Mesenchymal stem cell (in vitro differentiated cells and primary cell): ENCODE data around the gene ZGPAT.
"Not testable (repeated sequence)": the region's sequence is repeated elsewhere in the genome, so short reads cannot be mapped to it uniquely, and the experiment has no call there.

Source experiments
- DNase-seq: peaks from one replicate; pipeline ENCODE4 v3.0.0-alpha.2; 2013
- H2AFZ ChIP-seq: one replicate; pipeline ENCODE4 v1.6.1; 2013; ENCODE audit warnings: low read depth, mild to moderate bottlenecking, control low read depth, inconsistent platforms, low read length, moderate library complexity
- H2AK5ac ChIP-seq: 2 replicates; pipeline ENCODE4 v1.6.1; 2013; ENCODE audit warnings: low read length, moderate library complexity, mild to moderate bottlenecking, inconsistent platforms; ENCODE audit not compliant: severe bottlenecking
- H2BK120ac ChIP-seq: one replicate; pipeline ENCODE4 v1.6.1; 2013; ENCODE audit warnings: low read depth, mild to moderate bottlenecking, inconsistent platforms, low read length, moderate library complexity
- H2BK12ac ChIP-seq, 2 experiments: one replicate each; pipeline ENCODE4 v1.6.1; 2013; ENCODE audit warnings: inconsistent platforms in 2 of 2, low read length in 2 of 2, mild to moderate bottlenecking in 2 of 2, moderate library complexity in 2 of 2, control low read depth in 1 of 2
- H2BK15ac ChIP-seq: one replicate; pipeline ENCODE4 v1.6.1; 2013; ENCODE audit warnings: mild to moderate bottlenecking, low read depth, inconsistent platforms; ENCODE audit not compliant: poor library complexity, severe bottlenecking
- H2BK5ac ChIP-seq: 2 replicates; pipeline ENCODE4 v1.6.1; 2013; ENCODE audit warnings: low read depth, mild to moderate bottlenecking, low read length, control low read depth, inconsistent platforms; ENCODE audit not compliant: poor library complexity, severe bottlenecking
- H3K14ac ChIP-seq, 2 experiments: one replicate each; pipeline ENCODE4 v1.6.1; 2013; ENCODE audit warnings: inconsistent platforms in 2 of 2, low read length in 2 of 2, control low read depth in 1 of 2, mild to moderate bottlenecking in 1 of 2, moderate library complexity in 1 of 2
- H3K18ac ChIP-seq, 2 experiments: one replicate each; pipeline ENCODE4 v1.6.1; 2013; ENCODE audit warnings: inconsistent platforms in 2 of 2, low read length in 2 of 2, control low read depth in 1 of 2, low read depth in 1 of 2, mild to moderate bottlenecking in 1 of 2
- H3K23ac ChIP-seq, 2 experiments: one replicate each; pipeline ENCODE4 v1.6.1; 2013; ENCODE audit warnings: inconsistent platforms in 2 of 2, low read length in 2 of 2, mild to moderate bottlenecking in 2 of 2, moderate library complexity in 2 of 2, control low read depth in 1 of 2
- H3K27ac ChIP-seq: 2 replicates; pipeline ENCODE4 v1.5.1; 2013; ENCODE audit warnings: mild to moderate bottlenecking, moderate library complexity, low read length, control low read depth, inconsistent platforms; ENCODE audit not compliant: poor library complexity, severe bottlenecking
- H3K27me3 ChIP-seq, 2 experiments: 2 replicates each; pipeline versions ENCODE4 v1.6.1 to v1.7.0; 2013; ENCODE audit warnings: low read length in 2 of 2, mild to moderate bottlenecking in 2 of 2, moderate library complexity in 2 of 2, control low read depth in 1 of 2, inconsistent platforms in 1 of 2; ENCODE audit not compliant: control insufficient read depth in 1 of 2, insufficient read depth in 1 of 2
- H3K36me3 ChIP-seq, 2 experiments: 2 replicates each; pipeline versions ENCODE4 v1.6.1 to v1.7.0; 2013; ENCODE audit warnings: low read length in 2 of 2, control low read depth in 1 of 2, inconsistent platforms in 1 of 2, low read depth in 1 of 2, mild to moderate bottlenecking in 1 of 2; ENCODE audit not compliant: insufficient read depth in 2 of 2, control insufficient read depth in 1 of 2
- H3K4ac ChIP-seq, 2 experiments: one replicate each; pipeline ENCODE4 v1.6.1; 2013; ENCODE audit warnings: inconsistent platforms in 2 of 2, low read length in 2 of 2, mild to moderate bottlenecking in 2 of 2, moderate library complexity in 2 of 2, control low read depth in 1 of 2, low read depth in 1 of 2
- H3K4me1 ChIP-seq: 2 replicates; pipeline ENCODE4 v1.6.1; 2013; ENCODE audit warnings: low read depth, low read length, control low read depth; ENCODE audit not compliant: control insufficient read depth, insufficient read depth
- H3K4me2 ChIP-seq: 2 replicates; pipeline ENCODE4 v1.6.1; 2013; ENCODE audit warnings: low read length, mild to moderate bottlenecking, inconsistent platforms; ENCODE audit not compliant: poor library complexity, severe bottlenecking
- H3K4me3 ChIP-seq, 2 experiments: 2 replicates each; pipeline versions ENCODE4 v1.5.1 to v1.7.0; 2013; ENCODE audit warnings: low read length in 2 of 2, mild to moderate bottlenecking in 2 of 2, control low read depth in 1 of 2, low read depth in 1 of 2; ENCODE audit not compliant: insufficient read depth in 1 of 2
- H3K79me1 ChIP-seq: replicated peaks from 2 replicates; pipeline ENCODE4 v1.6.1; 2013; ENCODE audit warnings: mild to moderate bottlenecking, control low read depth, low read length, inconsistent platforms; ENCODE audit not compliant: poor library complexity, severe bottlenecking
- H3K9ac ChIP-seq: 2 replicates; pipeline ENCODE4 v1.7.0; 2013; ENCODE audit warnings: mild to moderate bottlenecking, low read length, moderate library complexity
- H3K9me3 ChIP-seq: 2 replicates; pipeline ENCODE4 v1.7.0; 2013; ENCODE audit warnings: mild to moderate bottlenecking, low read length; ENCODE audit not compliant: control insufficient read depth
- H4K8ac ChIP-seq: one replicate; pipeline ENCODE4 v1.6.1; 2013; ENCODE audit warnings: inconsistent platforms, mild to moderate bottlenecking, low read length, moderate library complexity
- H4K91ac ChIP-seq: one replicate; pipeline ENCODE4 v1.6.1; 2013; ENCODE audit warnings: mild to moderate bottlenecking, low read length, inconsistent platforms
- WGBS: methylation state at CpG from one replicate; pipeline ENCODE4 v1.1.7; 2013; ENCODE audit warnings: mixed read lengths; 5-methylcytosine and 5-hydroxymethylcytosine counted together

The ZGPAT gene

DNA sequence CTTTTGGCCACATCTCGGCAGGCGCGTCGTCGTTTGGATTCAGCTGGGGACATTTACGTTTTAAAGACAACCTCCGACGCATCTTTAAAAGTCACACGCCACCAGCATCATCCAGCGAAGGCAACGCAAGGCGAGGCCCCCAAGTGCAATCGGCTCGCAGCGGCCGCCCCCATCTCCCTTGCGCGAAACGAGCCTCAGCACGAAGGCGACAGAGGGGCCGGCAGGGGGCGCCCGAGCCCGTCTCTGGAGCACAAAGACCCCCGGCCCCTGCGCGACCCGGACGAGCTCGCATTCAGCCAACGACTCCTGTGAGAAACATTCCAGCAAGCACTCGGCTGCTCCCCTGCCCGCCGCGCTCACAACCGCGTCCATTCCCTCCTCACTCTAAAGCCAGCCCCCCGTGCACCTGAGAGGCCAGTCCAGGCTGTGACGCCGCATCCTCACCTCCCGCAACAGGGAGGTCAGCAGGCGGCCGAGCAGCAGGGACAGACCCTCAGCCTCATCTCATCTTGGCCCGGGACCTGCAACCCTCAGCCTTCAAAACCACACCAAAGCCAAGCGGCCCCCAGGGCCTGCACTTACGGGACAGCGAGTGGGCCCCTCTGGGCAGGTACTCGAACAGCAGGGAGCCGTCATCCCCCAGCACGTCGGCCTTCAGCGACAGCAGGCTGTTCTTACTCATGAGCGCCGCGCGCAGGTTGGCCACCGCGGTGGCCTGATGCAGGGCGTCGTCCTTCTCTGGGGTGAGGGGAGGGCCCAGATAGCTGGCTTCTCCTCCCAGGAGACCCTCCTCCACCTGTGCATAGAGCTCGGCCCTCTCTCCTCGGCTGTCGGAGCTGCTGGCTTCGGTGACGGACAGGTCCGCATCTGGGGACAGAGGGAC lies 67.5 kb downstream of the ZGPAT start:
- Histone ChIP-seq H3K4ac (peak overlapping the region in 1 of 2 experiments; percentile 50), H3K4me1 (peaks cover 25% of the 10 kb centered on the region), H3K27me3 (peaks cover 0 to 24% of the 10 kb centered on the region in 2 experiments), H4K8ac (peak overlapping the region; percentile 71), H3K14ac (peak overlapping the region in 1 of 2 experiments; percentile 83), H2AFZ (peak overlapping the region; percentile 43), H3K9ac (peak overlapping the region; percentile 51), H2BK12ac (peak overlapping the region in 1 of 2 experiments; percentile 49), H3K4me2 (peak overlapping the region; percentile 59), H4K91ac (peak overlapping the region; percentile 73), H3K79me1 (peaks cover 57% of the 10 kb centered on the region), H3K4me3 (peak overlapping the region in 1 of 2 experiments; percentile 72), H2AK5ac (no peak overlapping the region), H3K18ac (peak overlapping the region in 1 of 2 experiments; percentile 4), H2BK120ac (no peak overlapping the region), H2BK5ac (no peak overlapping the region), H2BK15ac (no peak overlapping the region), H3K23ac (peak overlapping the region in 1 of 2 experiments; percentile 42), H3K9me3 (no peaks in the 10 kb centered on the region), H3K36me3 (peaks cover 0 to 26% of the 10 kb centered on the region in 2 experiments), H3K27ac (no peak overlapping the region)
- peak; percentile 45 for DNase-seq
- WGBS: 23% methylated on average over 67 of the region's 67 CpGs

DNA sequence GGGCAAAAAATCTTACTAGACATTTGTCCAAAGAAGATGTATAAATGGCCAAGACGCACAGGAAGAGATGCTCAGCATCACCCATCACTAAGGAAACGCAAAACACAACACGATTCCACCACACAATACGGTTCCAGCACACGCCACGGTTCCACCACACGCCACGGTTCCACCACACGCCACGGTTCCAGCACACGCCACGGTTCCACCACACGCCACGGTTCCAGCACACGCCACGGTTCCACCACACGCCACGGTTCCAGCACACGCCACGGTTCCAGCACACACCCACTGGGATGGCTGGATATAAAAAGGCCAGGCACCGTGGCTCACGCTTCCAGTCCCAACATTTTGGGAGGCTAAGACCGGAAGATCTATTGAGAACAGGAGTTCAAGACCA lies 69.0 kb downstream of the ZGPAT start:
- not testable (repeated sequence) for DNase-seq, H2AFZ ChIP-seq, H2BK120ac ChIP-seq, H3K4ac ChIP-seq, H3K9me3 ChIP-seq, H2BK5ac ChIP-seq, H3K18ac ChIP-seq, H3K23ac ChIP-seq, H3K27ac ChIP-seq, H2BK15ac ChIP-seq, H3K9ac ChIP-seq, H2BK12ac ChIP-seq, H3K4me3 ChIP-seq, H3K4me2 ChIP-seq, H4K91ac ChIP-seq, H2AK5ac ChIP-seq, H4K8ac ChIP-seq, H3K14ac ChIP-seq
- Histone ChIP-seq H3K79me1 (peaks cover 43% of the 10 kb centered on the region), H3K27me3 (peaks cover 0 to 24% of the 10 kb centered on the region in 2 experiments), H3K36me3 (peaks cover 0 to 14% of the 10 kb centered on the region in 2 experiments), H3K4me1 (peaks cover 25% of the 10 kb centered on the region)
- 97% methylated on average over 23 of the region's 23 CpGs for WGBS

DNA sequence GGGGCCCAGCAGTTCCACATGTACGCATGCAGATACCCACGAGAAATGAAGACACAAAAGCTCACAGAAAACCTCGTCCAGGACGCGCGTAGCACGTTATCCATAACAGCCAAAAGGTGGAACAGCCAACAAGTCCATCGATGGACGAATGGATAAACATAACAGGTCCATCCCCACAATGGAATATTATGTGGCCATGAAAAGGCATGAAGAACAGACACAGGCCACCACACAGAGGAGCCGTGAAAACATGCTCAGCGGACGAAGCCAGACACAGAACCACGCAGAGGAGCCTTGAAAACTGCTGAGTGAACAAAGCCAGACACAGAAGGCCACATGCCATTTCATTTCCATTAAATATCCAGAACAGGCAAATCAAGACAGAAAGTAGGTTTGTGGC lies 69.8 kb downstream of the ZGPAT start:
- H3K4ac ChIP-seq: no peak overlapping the region
- no peak overlapping the region for H2BK120ac ChIP-seq
- no peak overlapping the region for H3K14ac ChIP-seq
- 95% methylated on average over 12 of the region's 13 CpGs for WGBS
- no peak for DNase-seq
- H4K8ac ChIP-seq: no peak overlapping the region
- no peak overlapping the region for H2BK5ac ChIP-seq
- no peak overlapping the region for H3K27ac ChIP-seq
- no peak overlapping the region for H2AK5ac ChIP-seq
- H3K4me3 ChIP-seq: no peak overlapping the region
- H2BK12ac ChIP-seq: peak overlapping the region in 1 of 2 experiments; percentile 30
- H3K18ac ChIP-seq: no peak overlapping the region
- H3K4me1 ChIP-seq: peaks cover 25% of the 10 kb centered on the region
- H3K4me2 ChIP-seq: no peak overlapping the region
- no peak overlapping the region for H2BK15ac ChIP-seq
- H2AFZ ChIP-seq: no peak overlapping the region
- peaks cover 0 to 15% of the 10 kb centered on the region in 2 experiments for H3K36me3 ChIP-seq
- H4K91ac ChIP-seq: no peak overlapping the region
- peaks cover 45% of the 10 kb centered on the region for H3K79me1 ChIP-seq
- H3K9me3 ChIP-seq: no peaks in the 10 kb centered on the region
- H3K9ac ChIP-seq: no peak overlapping the region
- peaks cover 0 to 24% of the 10 kb centered on the region in 2 experiments for H3K27me3 ChIP-seq
- H3K23ac ChIP-seq: no peak overlapping the region

DNA sequence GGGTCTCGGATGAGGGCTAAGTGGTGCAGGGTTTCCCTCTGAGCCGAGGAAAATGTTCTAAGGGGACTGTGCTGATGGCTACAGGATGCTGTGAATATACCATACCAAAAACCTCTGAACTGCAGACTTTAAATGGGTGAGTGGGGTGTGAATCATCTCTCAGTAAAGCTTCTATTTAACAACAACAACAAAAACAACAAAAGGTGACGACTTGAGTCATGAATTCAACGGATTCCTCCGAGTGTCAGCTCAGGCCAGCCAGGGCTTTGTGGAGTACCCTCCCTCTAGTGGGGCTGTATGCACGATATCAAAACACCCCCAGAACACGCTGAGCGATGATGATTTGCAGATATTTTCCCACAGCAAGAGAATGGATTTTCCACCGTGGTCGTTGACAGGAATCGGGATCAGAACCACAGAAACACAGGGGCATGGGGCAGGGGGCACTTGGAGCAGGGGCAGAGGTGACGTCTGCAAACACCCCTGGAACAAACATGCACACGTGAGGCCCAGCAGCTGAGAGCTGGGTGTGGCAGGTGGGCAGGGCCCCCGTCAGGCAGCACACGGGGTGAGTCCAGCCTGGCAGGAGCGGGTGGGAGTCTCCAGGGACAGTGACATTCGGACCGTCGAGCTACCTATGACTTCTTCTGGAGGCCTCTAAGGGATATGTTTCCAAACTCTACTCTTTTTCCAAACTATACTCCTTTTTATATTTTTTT lies 70.4 kb downstream of the ZGPAT start:
- 55% methylated on average over 15 of the region's 19 CpGs for WGBS
- no peak overlapping the region for H3K18ac ChIP-seq
- DNase-seq: peak; percentile 18
- H3K36me3 ChIP-seq: peaks cover 0 to 12% of the 10 kb centered on the region in 2 experiments
- H3K4me2 ChIP-seq: no peak overlapping the region
- H3K79me1 ChIP-seq: peaks cover 41% of the 10 kb centered on the region
- H2BK15ac ChIP-seq: no peak overlapping the region
- H4K91ac ChIP-seq: no peak overlapping the region
- no peak overlapping the region for H2AK5ac ChIP-seq
- H2BK120ac ChIP-seq: no peak overlapping the region
- no peaks in the 10 kb centered on the region for H3K9me3 ChIP-seq
- H3K4ac ChIP-seq: no peak overlapping the region
- H3K14ac ChIP-seq: no peak overlapping the region
- H3K4me1 ChIP-seq: peaks cover 22% of the 10 kb centered on the region
- H3K4me3 ChIP-seq: no peak overlapping the region
- H3K27ac ChIP-seq: no peak overlapping the region
- H3K27me3 ChIP-seq: peaks cover 0 to 20% of the 10 kb centered on the region in 2 experiments
- H2BK12ac ChIP-seq: no peak overlapping the region
- H4K8ac ChIP-seq: no peak overlapping the region
- H2AFZ ChIP-seq: no peak overlapping the region
- no peak overlapping the region for H3K9ac ChIP-seq
- peak overlapping the region in 1 of 2 experiments; percentile 73 for H3K23ac ChIP-seq
- no peak overlapping the region for H2BK5ac ChIP-seq
